Fibroblast of villous mesenchyme (primary cell): ENCODE measurements around the gene TMEM221. TPM values are rescaled to one million over a fixed set of nuclear protein-coding genes. Genes with fewer than 3 reads are reported as not detected.
"Not testable (repeated sequence)": the region's sequence is repeated elsewhere in the genome, so short reads cannot be mapped to it uniquely, and the experiment has no call there.

Experiments
- DNase-seq: peaks from one replicate; pipeline ENCODE4 v3.0.0-alpha.2; 2010; ENCODE audit warnings: low read depth
- H3K4me3 ChIP-seq: 2 replicates; pipeline ENCODE4 v1.5.1; 2011; ENCODE audit warnings: low read depth, mild to moderate bottlenecking, low read length
- total RNA-seq: library from RNA; depleted of rRNA; stranded (reverse); fragments of >200 nt; gene quantifications from 2 replicates; pipeline ENCODE4 v1.2.3, GENCODE V29; 2012
- TF ChIP-seq, protein P1 (sequence below): IDR thresholded peaks from 2 replicates; pipeline ENCODE4 v1.5.1; 2012; ENCODE audit warnings: low read depth, mild to moderate bottlenecking, low read length; ENCODE audit not compliant: insufficient read depth

Gene TMEM221
- total RNA-seq, 1 donor, result not detected

DNA sequence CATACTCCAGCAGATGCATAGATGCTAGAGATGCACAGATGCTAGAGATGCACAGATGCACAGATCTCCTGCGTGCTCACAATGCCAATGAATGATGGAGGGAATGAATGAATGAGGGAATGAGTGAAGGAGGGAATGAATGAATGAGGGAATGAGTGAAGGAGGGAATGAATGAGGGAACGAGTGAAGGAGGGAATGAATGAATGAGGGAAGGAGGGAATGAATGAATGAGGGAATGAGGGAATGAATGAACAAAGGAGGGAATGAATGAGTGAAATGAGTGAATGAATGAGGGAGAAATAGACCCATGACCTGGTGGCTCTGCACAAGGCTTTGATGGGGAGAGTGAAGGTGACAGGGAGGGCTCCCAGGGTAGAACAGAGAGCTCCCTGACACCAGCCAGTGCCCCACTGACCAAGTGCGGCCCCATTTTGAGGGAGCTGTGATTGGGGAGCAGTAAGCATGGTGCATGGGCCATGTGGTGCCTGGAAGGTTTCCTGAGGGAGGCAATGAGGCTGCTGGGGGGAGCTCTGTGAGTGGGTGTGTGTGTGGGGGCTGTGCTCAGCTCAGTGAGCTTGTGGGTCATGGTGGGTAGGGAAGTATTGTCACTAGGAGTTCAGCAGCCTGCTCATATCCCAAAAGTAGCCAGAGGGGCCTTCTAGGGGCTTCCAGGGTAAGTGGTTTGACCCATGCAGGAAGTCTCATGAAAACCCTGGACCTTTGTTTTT, 34.6 kb upstream of the TMEM221 start:
- DNase-seq, result no peak
- TF ChIP-seq, protein P1, sequence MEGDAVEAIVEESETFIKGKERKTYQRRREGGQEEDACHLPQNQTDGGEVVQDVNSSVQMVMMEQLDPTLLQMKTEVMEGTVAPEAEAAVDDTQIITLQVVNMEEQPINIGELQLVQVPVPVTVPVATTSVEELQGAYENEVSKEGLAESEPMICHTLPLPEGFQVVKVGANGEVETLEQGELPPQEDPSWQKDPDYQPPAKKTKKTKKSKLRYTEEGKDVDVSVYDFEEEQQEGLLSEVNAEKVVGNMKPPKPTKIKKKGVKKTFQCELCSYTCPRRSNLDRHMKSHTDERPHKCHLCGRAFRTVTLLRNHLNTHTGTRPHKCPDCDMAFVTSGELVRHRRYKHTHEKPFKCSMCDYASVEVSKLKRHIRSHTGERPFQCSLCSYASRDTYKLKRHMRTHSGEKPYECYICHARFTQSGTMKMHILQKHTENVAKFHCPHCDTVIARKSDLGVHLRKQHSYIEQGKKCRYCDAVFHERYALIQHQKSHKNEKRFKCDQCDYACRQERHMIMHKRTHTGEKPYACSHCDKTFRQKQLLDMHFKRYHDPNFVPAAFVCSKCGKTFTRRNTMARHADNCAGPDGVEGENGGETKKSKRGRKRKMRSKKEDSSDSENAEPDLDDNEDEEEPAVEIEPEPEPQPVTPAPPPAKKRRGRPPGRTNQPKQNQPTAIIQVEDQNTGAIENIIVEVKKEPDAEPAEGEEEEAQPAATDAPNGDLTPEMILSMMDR, result no peak

DNA sequence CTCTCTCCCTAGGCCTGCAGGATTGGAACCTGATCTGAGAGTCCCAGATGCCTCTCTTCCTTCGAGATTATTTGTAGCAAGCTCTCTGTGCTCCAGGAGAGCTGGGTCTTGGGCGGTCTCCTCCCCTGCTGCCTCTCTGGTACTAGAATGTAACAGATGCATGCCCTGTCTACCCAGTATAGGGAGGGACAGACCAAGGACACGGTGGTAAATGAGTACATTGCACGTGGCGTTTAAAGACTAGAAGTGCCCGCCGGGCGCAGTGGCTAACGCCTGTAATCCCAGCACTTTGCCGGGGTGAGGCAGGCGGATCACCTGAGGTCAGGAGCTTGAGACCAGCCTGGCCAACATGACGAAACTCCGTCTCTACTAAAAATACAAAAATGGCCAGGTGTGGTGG, 33.5 kb upstream of the TMEM221 start:
- no peak overlapping the region for H3K4me3 ChIP-seq
- no peak for DNase-seq
- TF ChIP-seq, protein P1, result no peak

More for the DNA sequence above, 34.6 kb upstream of the TMEM221 start:
- H3K4me3 ChIP-seq, result no peak overlapping the region

- no peak overlapping the region for H3K4me3 ChIP-seq
- peak; percentile 58 for DNase-seq
- TF ChIP-seq, protein P1, result no peak
These were observed 30.9 kb upstream of the TMEM221 start for GRCh38 chr19:17479325-17479791.

DNA sequence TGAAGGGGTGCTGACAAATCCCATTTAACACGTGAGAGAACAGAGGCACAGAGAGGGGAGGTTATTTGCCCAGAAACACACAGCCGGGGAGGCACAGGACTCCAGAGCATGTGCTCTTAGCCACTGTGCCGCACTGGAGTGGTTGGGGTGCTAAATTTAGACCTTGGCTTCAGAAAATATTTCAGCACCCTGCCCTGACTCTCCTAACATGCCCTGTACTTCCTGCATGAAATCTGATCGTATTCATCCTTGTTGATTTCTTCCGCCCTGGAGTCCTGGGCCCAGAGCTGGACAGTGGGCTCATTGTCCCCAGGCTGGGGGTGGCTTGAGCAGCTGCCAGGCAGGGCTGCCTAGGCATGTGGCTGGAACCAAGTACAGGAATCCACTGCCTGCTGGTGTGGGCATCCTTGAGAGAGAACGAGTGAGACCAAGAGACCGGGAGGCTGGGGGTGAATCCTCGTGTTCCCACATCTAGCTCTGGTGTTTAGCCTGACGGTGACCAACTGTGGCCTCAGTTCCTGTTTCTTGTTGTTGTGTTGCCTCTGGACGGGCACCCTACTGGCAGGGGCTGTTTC, 27.2 kb upstream of the TMEM221 start:
- TF ChIP-seq, protein P1, result no peak
- H3K4me3 ChIP-seq, result no peak overlapping the region

DNA sequence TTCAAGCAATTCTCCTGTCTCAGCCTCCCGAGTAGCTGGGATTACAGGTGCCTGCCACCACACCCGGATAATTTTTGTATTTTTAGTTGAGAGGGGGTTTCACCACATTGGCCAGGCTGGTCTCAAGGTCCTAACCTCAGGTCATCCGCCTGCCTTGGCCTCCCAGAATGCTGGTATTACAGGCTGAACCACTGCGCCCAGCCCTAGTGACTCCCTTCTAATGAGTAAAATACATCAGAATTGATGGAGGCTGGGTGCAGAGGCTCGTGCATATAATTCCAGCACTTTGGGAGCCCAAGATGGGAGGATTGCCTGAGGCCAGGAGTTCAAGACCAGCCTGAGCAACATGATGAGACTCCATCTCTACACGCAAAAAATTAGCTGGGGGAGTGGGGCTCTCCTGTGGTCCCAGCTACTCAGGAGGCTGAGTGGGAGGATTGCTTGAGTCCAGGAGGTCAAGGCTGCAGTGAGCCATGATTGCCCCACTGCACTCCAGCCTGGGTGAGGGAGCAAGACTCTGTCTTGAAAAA, 26.6 kb upstream of the TMEM221 start:
- DNase-seq, H3K4me3 ChIP-seq: not testable (repeated sequence)

More for the DNA sequence above, 27.2 kb upstream of the TMEM221 start:
- DNase-seq, result no peak

GRCh38 chr19:17473041-17473440, 24.6 kb upstream of the TMEM221 start:
- H3K4me3 ChIP-seq, result no peak overlapping the region
- TF ChIP-seq, protein P1, result no peak
- DNase-seq, result peak; percentile 81

DNA sequence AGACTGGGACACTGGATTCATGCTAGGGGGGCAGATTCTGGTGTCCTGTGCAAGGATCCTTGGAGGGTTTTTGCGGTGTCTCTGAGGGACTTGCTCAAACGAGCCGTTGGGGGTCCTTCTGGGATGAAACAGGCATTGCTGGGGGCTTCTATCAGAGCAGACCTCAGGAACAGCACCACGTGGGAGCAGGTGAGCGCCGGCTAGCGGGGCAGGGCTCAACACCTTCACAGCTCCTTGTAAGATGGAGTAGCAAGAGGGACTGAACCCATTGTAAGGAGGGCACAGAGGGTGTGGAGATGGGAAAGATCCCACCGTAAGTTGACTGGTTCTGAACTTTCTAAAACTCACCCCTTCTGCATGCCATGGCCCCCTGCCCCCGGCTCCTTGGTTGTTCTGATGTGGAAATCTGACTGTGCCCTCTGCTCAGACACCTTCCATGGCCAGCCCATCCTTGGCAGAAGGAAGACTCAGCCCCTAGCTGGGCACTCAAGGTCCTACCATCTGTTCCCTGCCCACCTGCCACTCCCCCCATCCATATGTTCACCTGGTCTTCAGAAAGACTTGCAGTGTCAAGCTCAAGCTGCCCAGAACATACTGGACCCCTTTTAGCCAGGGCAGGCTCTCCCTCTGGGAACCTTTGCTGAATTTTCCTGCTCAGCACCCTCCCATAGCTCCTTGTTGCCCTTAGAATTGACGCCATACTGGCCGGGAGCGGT, 23.1 kb upstream of the TMEM221 start:
- DNase-seq, result no peak
- TF ChIP-seq, protein P1, result no peak
- peak overlapping the region; percentile 77 for H3K4me3 ChIP-seq
